ENCODE measurements around the gene VENTX.

Gene VENTX

DNA sequence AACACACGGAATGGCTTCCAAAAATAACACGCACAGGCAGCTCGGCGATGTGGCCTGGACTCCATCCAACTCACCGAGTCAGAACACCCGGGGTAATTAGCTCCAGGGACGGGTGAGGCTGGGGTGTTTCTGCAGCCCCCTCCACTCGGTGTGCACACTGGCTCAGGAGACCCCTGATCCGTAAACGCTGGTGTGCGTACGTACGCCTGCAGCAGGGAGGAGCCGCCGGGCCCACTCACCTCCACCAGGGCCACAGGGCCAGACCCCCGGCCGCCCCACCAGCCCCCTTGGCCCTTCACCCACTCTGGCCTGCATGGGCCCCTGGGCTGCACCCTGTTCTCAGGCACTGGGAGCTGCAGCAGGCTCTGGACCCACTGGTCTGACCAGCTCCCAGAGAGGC, 30.0 kb upstream of the VENTX start:
- no peak for TF ChIP-seq CTCF (conservative IDR thresholded peaks at IDR 0.05)
- no peak for TF ChIP-seq ZFX (IDR thresholded peaks at IDR 0.05)
- no peak overlapping the region for H3K27ac ChIP-seq

DNA sequence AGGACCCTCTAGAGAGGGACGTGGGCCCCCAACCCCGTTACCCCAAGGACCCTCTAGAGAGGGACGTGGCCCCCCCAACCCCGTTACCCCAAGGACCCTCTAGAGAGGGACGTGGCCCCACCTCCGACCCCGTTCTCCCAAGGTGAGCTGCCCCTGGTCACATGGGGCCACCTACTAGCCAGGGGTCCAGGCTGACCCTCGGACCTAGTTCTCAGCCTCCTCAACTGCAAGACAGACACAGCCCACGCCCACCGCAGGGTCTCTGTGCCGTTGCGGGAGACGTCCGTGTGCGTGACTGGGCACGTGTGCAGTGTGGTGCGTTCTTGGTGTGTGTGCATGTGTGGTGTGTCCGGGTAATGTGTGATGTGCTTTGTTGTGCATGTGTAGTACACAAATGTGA, 29.2 kb upstream of the VENTX start:
- TF ChIP-seq CTCF (conservative IDR thresholded peaks at IDR 0.05), result no peak
- TF ChIP-seq ZFX (IDR thresholded peaks at IDR 0.05), result no peak
- no peak overlapping the region for H3K27ac ChIP-seq

GRCh38 chr10:133209117-133209516, 28.5 kb upstream of the VENTX start:
- H3K27ac ChIP-seq, result no peak overlapping the region
- no peak for TF ChIP-seq CTCF (conservative IDR thresholded peaks at IDR 0.05)
- no peak for TF ChIP-seq ZFX (IDR thresholded peaks at IDR 0.05)

GRCh38 chr10:133209641-133210040, 28.0 kb upstream of the VENTX start:
- no peak overlapping the region for H3K27ac ChIP-seq
- TF ChIP-seq ZFX (IDR thresholded peaks at IDR 0.05) (no peak), CTCF (conservative IDR thresholded peaks at IDR 0.05) (no peak)

DNA sequence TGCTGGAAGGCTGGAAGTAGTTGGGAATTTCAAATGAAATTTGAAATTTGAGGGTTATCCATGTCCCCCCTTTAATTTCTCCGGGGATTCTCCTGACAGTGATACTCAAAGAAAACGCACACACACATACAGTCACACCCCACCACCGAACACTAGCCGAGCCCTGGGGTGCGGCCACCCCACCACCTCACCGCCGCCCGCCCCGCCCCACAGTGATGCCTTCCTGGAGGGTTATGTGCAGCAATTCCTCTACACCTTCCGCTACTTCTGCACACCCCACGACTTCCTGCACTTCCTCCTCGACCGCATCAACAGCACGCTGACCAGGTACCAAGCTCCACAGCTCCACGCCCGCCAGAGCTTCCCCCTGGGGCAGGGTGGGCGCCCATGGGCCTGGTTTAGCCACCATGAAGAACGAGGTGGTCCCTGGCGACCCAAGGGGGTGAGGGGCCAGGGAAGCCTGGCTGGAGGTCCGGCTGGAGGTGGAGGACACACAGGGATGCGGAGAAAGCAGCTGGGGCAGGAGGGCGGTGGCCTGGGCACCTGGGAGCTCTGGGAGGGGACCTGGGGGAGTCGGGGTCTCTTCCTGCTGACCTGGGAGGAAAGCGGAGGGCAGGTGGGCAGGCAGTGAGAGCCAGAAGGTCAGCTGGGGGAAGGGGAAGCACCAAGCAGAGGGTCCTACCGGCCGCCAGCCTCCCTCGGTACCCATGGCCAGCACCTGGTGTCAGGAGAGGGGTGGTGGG, 27.1 kb upstream of the VENTX start:
- no peak overlapping the region for H3K27ac ChIP-seq
- TF ChIP-seq CTCF (conservative IDR thresholded peaks at IDR 0.05) (no peak), ZFX (IDR thresholded peaks at IDR 0.05) (no peak)

DNA sequence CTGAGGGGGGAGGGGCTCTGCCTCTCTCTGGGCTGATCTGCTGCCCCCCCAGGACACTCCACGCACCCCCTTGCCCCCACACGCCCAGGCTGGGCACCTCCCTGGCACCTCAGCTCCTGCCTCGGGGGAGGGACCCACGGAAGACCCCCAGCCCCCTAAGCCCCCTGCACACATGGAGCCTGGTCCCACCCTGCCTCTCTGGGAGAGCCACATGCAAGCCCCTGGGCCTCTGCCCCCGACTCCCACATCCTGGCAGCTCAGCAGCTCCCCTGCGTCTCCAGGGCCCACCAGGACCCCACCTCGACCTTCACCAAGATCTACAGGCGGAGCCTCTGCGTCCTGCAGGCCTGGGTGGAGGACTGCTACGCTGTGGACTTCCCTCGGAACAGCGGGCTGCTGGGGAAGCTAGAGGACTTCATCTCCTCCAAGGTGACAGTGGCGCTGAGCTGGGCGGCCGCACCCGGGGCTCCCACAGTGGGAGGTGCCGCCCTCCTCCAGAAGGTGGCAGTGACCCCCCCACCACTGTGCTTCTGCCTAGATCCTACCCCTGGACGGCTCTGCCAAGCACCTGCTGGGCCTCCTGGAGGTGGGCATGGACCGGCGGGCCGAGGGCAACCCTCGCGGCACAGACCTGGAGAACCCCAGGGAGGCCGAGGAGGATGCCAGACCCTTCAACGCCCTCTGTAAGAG, 26.4 kb upstream of the VENTX start:
- no peak overlapping the region for H3K27ac ChIP-seq
- TF ChIP-seq ZFX (IDR thresholded peaks at IDR 0.05) (no peak), CTCF (conservative IDR thresholded peaks at IDR 0.05) (no peak)

All from C4-2B (cell line).